ENCODE data around the gene ARF4. TPM values are rescaled to one million over a fixed set of nuclear protein-coding genes. Genes with fewer than 3 reads are reported as not detected.

The ARF4 gene
- total RNA-seq, 1 donor from 2014 or later, result 103 TPM

DNA sequence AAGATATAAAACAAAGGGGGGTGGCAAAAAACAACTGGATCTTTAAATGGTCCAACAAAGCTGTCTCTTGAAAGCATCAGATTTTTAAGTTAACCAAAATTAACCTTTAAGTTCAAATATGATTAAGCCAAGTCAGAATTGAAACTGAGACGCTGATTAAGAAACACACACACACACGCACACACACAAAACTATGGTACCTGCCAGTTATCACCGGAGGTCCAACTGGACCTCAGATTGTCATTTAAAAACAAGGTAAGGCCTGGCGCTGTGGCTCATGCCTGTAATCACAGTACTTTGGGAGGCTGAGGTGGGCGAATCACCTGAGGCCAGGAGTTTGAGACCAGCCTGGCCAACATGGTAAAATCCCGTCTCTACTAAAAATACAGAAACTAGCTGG lies 10.4 kb downstream of the ARF4 start:
- intact Hi-C loops (cut with DNase I), result no loop called here
- DNase-seq (ENCODE audit: low spot score), result no peak

DNA sequence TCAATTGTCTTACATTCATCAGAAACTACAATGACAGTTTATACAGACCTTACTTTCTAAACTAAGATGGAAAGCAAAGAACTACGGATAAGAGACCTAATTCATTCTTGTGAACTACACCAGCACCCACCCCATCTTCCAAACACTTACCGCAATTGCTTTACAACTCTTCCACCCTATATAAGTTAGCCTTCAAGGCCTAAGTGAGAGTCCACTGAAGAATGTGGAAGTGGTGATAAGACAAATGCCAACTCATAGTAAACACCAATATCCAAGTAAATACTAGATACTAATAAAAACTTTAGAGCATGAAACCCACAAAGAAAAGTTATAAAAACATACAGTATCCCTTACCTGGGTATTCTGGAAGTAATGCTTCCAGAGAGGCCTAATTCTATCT lies 13.6 kb downstream of the ARF4 start:
- intact Hi-C loops (cut with DNase I), result no loop called here
- no peak for DNase-seq (ENCODE audit: low spot score)

DNA sequence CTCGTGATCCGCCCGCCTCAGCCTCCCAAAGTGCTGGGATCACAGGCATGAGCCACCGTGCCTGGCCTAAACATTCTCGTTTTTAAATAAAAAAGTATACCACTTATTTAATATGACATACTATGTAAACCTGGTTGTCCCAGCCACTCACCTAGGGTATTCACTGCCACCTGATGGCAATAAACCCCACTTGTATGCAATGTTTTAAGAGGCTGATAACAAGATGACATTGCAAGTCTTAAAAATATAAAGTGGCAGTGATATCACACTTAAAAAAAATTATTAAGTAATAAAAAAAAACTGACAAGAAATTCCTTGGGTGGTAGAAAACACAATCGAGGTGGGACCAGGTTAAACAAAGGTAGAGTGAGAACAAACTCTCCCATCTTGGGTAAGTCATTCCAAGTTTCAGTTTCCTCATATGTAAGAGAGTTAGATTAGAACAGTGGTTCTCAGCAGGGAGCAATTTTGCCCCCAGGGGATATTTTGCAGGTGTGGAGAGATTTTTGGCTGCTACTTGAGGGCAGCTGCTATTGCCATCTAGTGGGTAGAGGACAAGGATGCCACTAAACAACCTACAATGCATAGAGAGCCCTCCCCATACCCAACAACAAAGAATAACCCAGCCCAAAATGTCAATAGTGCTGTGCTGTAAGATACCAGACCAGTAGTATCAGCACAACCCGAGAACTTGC lies 14.5 kb downstream of the ARF4 start:
- intact Hi-C loops (cut with DNase I), result no loop called here
- DNase-seq (ENCODE audit: low spot score), result no peak

DNA sequence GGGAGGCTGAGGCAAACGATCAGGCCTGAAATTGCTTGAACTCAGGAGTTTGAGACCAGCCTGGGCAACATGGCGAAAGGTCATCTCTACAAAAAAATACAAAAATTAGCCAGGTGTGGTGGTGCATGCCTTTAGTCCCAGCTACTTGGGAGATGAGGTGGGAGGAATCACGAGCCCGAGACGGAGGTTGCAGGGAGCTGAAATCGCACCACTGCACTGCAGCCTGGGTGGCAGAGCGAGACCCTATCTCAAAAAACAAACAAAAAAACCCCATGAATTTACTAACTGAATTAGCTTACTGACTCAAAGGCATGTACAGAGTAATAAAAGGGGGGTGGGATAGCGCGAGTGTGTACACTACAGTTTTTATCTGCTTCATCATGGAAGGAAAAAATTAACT lies 19.3 kb downstream of the ARF4 start:
- DNase-seq (ENCODE audit: low spot score), result no peak

DNA sequence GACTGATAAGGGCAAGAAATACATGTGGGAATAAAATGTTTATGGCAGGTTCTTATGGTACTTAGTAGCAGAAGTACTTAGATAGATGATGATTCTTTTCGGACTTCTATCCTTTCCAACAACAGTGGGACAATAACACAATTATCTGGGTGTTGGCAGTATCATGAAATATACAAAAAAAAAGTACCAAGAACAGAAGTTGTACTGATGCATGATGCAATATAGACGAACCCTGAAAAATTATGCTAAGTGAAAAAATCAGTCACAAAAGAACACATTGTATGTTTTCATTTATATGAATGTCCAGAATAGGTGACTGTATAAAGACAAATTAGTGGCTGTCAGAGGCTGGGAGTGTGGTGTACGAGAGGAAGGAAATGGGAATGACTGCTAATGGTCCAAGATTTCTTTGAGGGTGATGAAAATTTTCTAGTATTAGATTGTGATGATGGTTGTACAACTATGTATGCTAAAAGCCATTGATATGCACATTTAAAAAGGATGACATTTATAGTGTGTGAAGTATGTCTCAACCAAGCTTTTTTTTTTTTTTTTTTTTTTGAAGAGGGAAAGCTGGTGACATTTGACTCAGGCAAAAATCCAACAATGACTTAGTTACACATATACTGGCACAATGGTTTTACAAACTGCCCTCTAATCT lies 21.0 kb downstream of the ARF4 start:
- intact Hi-C loops (cut with DNase I), result no loop called here
- no peak for DNase-seq (ENCODE audit: low spot score)

More for the DNA sequence above, 19.3 kb downstream of the ARF4 start:
- intact Hi-C loops (cut with DNase I), result no loop called here

DNA sequence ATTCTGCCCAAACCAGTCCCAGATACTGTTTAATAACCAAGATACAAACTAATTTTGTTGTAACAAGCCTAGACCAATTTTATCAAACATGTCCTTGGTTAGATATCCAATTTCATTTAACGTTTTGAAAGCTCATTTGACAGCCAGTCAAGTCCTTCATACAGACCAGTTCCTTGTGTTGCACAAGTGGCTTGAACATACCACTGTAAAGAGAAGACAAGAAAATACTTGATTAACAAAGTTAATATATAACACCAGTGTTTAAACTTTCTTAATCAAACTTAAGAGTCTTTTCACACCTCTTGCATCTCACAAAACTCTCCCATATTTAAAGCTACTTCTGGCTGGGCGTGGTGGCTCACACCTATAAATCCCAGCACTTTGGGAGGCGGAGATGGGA lies 25.0 kb downstream of the ARF4 start:
- no peak for DNase-seq (ENCODE audit: low spot score)
- intact Hi-C loops (cut with DNase I), result no loop called here

DNA sequence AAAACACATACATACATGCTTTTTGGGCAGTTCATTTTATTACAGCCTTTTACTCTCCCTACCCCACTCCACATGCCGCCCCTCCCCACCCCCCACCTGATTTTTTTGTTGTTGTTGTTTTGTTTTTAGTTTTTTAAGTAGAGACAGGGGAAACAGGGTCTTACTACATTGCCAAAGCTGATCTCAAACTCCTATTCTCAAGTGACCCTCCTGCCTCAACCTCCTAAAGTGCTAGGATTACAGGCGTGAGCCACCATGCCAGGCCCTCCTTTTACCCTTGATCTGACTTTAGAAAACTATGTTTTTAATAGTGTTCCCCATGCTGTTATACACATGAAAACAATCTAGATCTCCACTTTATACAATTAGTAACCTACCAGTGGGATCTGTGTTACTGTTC lies 26.3 kb downstream of the ARF4 start:
- DNase-seq (ENCODE audit: low spot score), result no peak

DNA sequence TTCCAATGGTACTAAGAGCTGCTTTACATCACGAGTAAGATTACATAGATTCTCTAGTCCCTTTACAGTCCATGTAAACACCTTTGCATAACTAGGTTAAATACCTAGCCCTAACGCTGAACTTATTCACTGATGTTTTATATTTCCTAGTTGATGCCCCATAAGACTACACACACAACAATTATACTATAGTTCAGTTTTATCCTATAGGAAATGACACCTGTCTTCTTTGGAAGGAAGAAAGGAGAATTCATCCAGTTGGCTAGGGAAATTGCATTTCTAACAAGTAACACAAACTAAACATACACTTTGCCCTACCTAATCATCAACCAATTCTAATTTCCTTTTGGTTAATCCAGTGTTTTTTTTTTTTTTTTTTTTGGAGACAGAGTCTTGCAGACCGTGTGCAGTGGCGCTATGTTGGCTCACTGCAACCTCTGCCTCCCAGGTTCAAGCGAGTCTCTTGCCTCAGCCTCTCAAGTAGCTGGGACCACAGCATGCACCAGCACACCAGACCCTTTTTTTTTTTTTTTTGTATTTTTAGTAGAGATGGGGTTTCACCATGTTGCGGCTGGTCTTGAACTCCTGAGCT lies 27.2 kb downstream of the ARF4 start:
- intact Hi-C loops (cut with DNase I), result no loop called here
- DNase-seq (ENCODE audit: low spot score), result no peak

More for the DNA sequence above, 26.3 kb downstream of the ARF4 start:
- intact Hi-C loops (cut with DNase I), result no loop called here

DNA sequence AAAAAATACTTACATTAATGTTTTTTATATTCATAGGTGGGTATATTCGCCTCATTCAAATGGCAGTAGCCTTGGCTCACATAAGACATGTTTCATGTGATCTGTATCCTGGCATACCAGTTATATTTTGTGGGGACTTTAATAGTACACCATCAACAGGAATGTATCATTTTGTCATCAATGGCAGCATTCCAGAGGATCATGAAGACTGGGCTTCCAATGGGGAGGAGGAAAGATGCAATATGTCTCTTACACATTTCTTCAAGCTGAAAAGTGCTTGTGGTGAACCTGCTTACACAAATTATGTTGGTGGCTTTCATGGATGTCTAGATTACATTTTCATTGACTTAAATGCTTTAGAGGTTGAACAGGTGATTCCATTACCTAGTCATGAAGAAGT lies 37.6 kb downstream of the ARF4 start:
- no peak for DNase-seq (ENCODE audit: low spot score)
- intact Hi-C loops (cut with DNase I), result loop anchor here (5.0 to 10.0 kb wide), 3 partner anchors 133 to 395 kb away; partner anchors contain the start of genes DENND6A, IL17RD and SLMAP

DNA sequence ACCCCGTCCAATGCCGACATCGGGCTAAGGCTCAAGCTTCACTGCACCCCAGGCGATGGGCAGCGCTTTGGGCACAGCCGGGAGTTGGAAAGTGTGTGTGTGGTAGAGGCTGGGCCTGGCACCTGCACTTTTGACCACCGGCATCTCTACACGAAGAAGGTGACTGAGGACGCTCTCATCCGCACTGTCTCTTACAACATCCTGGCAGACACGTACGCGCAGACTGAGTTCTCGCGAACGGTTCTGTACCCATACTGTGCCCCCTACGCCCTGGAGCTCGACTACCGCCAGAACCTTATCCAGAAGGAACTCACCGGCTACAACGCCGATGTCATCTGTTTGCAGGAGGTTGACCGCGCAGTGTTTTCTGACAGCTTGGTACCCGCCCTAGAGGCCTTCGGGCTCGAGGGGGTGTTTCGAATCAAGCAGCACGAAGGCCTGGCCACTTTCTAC lies 40.0 kb downstream of the ARF4 start:
- DNase-seq (ENCODE audit: low spot score), result no peak
- intact Hi-C loops (cut with DNase I), result loop anchor here (5.0 to 10.0 kb wide), 3 partner anchors 135 to 392 kb away; partner anchors contain the start of genes DENND6A, IL17RD and SLMAP

DNA sequence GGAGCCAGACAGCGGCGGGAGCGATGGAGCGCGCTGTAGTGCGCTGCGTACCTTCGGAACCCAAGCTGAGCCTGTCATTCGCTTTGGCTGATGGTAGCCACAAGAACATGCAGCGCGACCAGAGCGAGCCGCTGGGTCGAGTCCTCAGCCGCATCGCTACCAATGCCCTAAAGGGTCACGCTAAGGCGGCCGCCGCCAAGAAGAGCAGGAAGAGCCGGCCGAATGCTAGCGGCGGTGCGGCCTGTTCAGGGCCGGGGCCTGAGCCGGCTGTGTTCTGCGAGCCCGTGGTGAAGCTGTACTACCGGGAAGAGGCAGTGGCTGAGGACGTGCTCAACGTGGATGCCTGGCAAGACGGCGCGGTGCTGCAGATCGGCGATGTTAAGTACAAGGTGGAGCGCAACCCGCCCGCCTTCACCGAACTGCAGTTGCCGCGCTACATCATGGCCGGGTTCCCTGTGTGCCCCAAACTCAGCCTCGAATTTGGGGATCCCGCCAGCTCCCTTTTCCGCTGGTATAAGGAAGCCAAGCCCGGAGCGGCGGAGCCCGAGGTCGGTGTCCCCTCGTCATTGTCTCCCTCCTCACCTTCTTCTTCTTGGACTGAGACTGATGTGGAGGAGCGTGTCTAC lies 40.6 kb downstream of the ARF4 start:
- intact Hi-C loops (cut with DNase I), result loop anchor here (1.0 to 10.0 kb wide), 4 partner anchors 41 to 392 kb away; partner anchors contain the start of genes ARF4, DENND6A, IL17RD and SLMAP
- no peak for DNase-seq (ENCODE audit: low spot score)

DNA sequence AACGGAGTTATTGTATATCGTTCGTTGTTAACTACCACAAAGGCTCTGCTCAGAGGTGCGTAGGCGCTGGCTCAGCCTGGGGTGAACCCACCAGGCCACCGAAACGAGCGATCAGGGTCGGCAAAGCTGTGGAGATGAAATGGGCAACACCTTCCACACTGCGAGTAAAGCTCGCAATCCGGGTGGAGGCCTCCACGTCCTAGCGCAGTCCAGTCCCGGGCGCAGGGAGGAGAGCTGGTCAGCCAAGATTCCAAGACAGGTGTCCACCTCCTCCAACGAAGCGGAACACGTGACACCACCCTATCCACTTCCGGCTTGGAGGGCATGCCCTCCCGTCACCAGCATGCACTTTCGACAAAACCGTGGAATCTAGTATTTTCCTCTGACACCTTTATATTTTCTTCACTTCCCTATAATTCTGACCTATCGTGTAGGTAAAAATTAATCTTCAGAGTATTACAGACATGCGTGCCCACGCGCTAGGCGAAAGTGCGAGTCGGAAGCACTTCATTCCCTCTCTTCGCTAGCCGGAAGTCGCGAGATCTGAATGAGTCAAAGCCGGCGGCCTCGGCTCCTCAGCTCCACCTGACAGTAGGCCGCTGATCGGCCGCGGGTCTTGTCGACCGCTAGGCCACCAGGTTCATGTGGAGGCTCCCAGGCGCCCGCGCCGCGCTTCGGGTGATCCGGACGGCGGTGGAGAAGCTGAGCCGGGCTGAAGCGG lies 41.2 kb downstream of the ARF4 start, which contains the start of gene PDE12:
Gene PDE12 (plus strand): TSS at position 537 of the 721 bp plus-strand sequence. CDS start 106 bp downstream, at position 643.
- DNase-seq (ENCODE audit: low spot score), result peak; percentile 93
- intact Hi-C loops (cut with DNase I), result loop anchor here (1.0 to 10.0 kb wide), 4 partner anchors 41 to 391 kb away; partner anchors contain the start of genes ARF4, DENND6A, IL17RD and SLMAP

DNA sequence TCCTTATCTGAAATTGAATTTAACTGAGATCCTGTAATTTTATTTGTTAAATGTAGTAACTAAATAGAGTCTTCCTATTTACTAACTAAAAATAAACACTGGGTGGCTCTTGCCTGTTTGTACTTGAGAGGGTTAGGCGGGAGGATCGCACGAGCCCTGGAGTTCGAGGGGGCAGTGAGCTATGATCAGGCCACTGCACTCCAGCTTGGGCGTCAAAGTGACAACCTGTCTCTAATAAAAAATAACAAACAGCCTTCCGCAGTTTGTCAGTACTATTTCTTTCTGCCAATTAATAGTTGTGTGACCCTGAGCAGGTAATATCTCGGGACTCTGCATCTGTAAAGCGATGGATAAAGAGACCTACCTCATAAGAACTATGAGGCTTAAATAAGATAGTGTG lies 41.8 kb downstream of the ARF4 start:
- no peak for DNase-seq (ENCODE audit: low spot score)
- intact Hi-C loops (cut with DNase I), result loop anchor here (5.0 to 10.0 kb wide), 3 partner anchors 137 to 391 kb away; partner anchors contain the start of genes DENND6A, IL17RD and SLMAP

DNA sequence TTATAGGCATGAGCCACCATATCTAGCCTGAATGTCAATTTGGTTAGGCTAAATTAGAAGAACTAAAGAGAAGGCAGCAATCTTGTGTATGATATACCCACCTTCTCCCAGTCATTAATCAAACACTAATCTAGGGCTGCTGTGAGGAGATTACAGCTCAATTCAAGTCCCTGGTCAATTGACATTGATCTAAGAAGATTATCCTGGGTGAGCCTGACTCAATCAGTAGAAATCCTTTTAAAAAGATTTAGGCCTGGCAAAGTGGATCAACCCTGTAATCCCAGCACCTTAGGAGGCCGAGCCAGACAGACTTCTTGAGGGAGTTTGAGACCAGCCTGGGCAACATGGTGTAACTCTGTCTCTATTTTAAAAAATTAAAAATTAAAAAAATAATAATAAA lies 50.5 kb downstream of the ARF4 start:
- intact Hi-C loops (cut with DNase I), result no loop called here
- no peak for DNase-seq (ENCODE audit: low spot score)

DNA sequence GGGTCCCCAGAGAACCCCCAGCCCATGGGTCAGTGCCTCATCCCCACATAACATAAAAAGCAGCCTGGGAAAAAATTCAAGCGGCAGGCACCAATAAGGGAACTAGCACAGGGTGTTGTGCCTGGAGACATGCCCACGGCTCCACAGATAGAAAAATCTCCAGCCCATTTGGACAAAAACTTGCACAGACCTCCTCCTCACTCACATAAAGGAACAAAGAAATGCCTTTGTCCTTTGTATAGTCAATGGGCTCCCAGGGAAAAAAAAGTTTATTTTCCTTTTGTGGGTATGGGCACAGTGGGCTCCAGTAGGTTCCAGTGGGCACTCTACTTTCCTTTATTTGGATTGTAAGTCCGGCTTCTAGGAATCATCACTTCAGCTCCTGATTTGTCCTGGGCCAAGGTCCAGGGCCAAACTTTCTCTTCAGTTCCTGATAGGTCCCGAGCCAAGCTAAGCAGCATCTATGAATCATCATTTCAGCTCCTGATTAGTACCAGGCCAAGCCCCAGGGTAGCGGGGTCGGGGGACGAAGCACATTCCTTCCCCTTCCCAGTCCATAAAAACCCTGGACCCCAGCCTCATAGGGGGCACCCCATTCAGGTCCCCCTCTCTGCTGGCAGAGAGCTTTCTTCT lies 51.4 kb downstream of the ARF4 start:
- intact Hi-C loops (cut with DNase I), result no loop called here
- DNase-seq (ENCODE audit: low spot score), result no peak

DNA sequence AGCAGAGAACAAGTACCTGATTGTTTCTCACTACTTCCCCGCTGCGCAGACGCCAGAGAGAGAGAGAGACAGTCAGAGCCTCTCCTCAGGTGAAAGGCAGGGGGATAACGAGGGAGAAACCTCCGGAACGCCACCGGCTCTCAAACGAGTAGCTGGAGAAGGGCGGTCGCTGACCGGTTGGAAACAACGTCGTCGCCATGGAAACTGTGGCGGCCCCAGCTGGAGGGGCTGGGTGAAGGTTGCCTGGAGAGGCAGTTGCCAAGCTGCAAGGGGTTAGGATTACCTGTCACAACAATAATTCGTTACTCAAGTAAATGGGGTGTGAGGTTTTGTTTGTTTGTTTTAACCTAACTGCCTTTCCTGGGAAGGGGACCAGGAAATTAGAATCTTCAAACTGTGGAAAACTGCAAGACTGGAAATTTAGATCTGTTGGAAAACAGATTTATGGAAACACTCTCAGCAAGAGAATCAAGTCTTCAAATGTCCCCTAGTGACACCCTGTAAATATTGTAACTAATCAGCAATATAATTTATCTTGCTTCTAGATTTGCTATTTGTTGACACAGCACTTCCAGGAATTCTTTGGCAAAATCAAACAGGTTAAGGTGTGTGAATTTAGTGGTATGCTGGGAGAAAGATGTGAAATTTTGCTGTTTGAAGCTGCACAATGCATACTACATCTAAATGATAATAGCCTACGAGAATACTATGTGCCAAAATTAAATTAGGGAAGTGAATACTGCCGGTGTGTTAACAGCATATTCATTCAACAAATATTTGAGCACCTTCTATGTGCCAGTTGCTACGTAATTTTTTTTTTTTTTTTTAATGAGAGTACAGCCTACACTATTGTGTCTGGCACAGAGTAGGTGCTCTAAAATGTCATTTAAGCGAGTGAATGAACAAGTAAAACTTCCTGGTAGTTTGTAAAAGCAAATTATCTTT lies 52.7 kb downstream of the ARF4 start, which contains the start of gene DNAH12:
Gene DNAH12 (minus strand): TSS at position 164 of the 945 bp plus-strand sequence. CDS start 1,474 bp downstream, outside the sequence.
- intact Hi-C loops (cut with DNase I), result no loop called here

DNA sequence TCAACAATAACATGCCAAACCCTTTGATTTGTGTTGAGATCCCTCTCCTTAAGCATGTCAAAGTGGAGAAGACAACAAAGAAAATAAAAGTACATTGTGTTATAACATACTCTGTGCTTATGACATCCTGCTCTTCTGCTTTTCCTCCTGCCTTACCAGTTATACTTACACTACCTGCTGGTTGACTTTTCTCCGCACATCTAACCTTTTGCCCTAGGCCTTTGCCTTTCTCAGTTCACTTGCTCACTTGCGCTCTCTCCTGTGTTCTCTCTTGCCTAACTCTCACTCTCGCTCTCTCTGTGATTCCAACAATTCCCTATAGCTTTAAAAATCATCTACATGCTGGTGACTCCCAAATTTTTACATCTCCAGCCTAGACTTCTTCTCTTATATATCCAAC lies 58.7 kb downstream of the ARF4 start:
- no peak for DNase-seq (ENCODE audit: low spot score)
- intact Hi-C loops (cut with DNase I), result no loop called here

More for the DNA sequence above, 52.7 kb downstream of the ARF4 start, which contains the start of gene DNAH12:
- DNase-seq (ENCODE audit: low spot score), result no peak
